RWPE1 (cell line): ENCODE data around the gene SPEF2.

ENCODE experiments used
- CTCF ChIA-PET: fragments of 350-600 bp; sonication (Branson Sonifier 250); formaldehyde crosslinking; extraction: SDS; loops from one replicate; lab custom pipeline; 2021; lab: Yijun Ruan, JAX
- POLR2A ChIA-PET: fragments of 400-600 bp; formaldehyde crosslinking; extraction: SDS; loops from one replicate; lab custom pipeline; 2020; ENCODE audit warnings: antibody characterized with exemption; ENCODE audit not compliant: low non-redundant PET; lab: Yijun Ruan, JAX
- DNase-seq: peaks from one replicate; pipeline ENCODE4 v3.0.0; 2012; ENCODE audit warnings: low spot score
- H3K27ac ChIP-seq: fragments of 450-650 bp; 2 replicates; pipeline ENCODE4 v1.5.1; 2017
- CTCF ChIP-seq: fragments of 450-650 bp; conservative IDR thresholded peaks from 2 replicates; pipeline ENCODE4 v1.5.1; 2017; ENCODE audit warnings: low read depth, mild to moderate bottlenecking

The SPEF2 gene

GRCh38 chr5:35776757-35777156 is 159.1 kb downstream of the SPEF2 start:
- no peak overlapping the region for H3K27ac ChIP-seq
- DNase-seq = no peak
- ChIA-PET POLR2A (no interaction called here), CTCF (interaction anchor here (0.6 to 3.3 kb wide), 4 partner anchors 14 to 150 kb away, joined by 3 to 17 read pairs (median 6); no protein-coding TSS in a partner anchor)
- TF ChIP-seq CTCF = no peak

GRCh38 chr5:35777358-35778087 is 159.9 kb downstream of the SPEF2 start:
- peak; percentile 43 for DNase-seq
- CTCF ChIA-PET = interaction anchor here (0.6 to 3.3 kb wide), 10 partner anchors 8 to 1252 kb away, joined by 3 to 17 read pairs (median 4); no protein-coding TSS in a partner anchor
- peak; percentile 59 for TF ChIP-seq CTCF
- POLR2A ChIA-PET = no interaction called here
- no peak overlapping the region for H3K27ac ChIP-seq

GRCh38 chr5:35778259-35778769 is 160.7 kb downstream of the SPEF2 start:
- H3K27ac ChIP-seq = no peak overlapping the region
- ChIA-PET CTCF (interaction anchor here (0.7 to 3.3 kb wide), 6 partner anchors 17 to 1251 kb away, joined by 3 to 17 read pairs (median 3); no protein-coding TSS in a partner anchor), POLR2A (no interaction called here)
- no peak for TF ChIP-seq CTCF
- DNase-seq = no peak

GRCh38 chr5:35780236-35780635 is 162.6 kb downstream of the SPEF2 start:
- CTCF ChIA-PET = interaction anchor here (1.2 to 2.4 kb wide), 2 partner anchors 145 to 146 kb away, joined by 3 to 12 read pairs; no protein-coding TSS in a partner anchor
- no peak for TF ChIP-seq CTCF
- no peak for DNase-seq
- POLR2A ChIA-PET = no interaction called here
- H3K27ac ChIP-seq = no peak overlapping the region

GRCh38 chr5:35781181-35781790 is 163.6 kb downstream of the SPEF2 start:
- no peak overlapping the region for H3K27ac ChIP-seq
- DNase-seq = no peak
- POLR2A ChIA-PET = no interaction called here
- no peak for TF ChIP-seq CTCF
- CTCF ChIA-PET = interaction anchor here (1.2 kb wide), 1 partner anchor 144 kb away, joined by 3 read pairs; no protein-coding TSS in a partner anchor

GRCh38 chr5:35783551-35783950 is 165.9 kb downstream of the SPEF2 start:
- H3K27ac ChIP-seq = no peak overlapping the region
- no peak for TF ChIP-seq CTCF
- no peak for DNase-seq
- POLR2A ChIA-PET = no interaction called here
- CTCF ChIA-PET = no interaction called here
